Effector memory CD4-positive, alpha-beta T cell (primary cell): ENCODE measurements around the gene KSR2.
"Not testable (repeated sequence)": the region's sequence is repeated elsewhere in the genome, so short reads cannot be mapped to it uniquely, and the experiment has no call there.

Source experiments
- DNase-seq, 3 donors: peaks; one replicate each; pipeline ENCODE4 v3.0.0-alpha.2; 2020
- H3K27ac ChIP-seq: 2 replicates; pipeline ENCODE4 v1.7.0; 2013; ENCODE audit warnings: mild to moderate bottlenecking, low read length, moderate library complexity; ENCODE audit not compliant: insufficient read depth, poor library complexity, severe bottlenecking
- H3K27me3 ChIP-seq: replicated peaks from 2 replicates; pipeline ENCODE4 v1.7.0; 2013; ENCODE audit warnings: mild to moderate bottlenecking, low read length; ENCODE audit not compliant: insufficient read depth, control insufficient read depth, poor library complexity, severe bottlenecking
- H3K36me3 ChIP-seq: 2 replicates; pipeline ENCODE4 v1.7.0; 2013; ENCODE audit warnings: mild to moderate bottlenecking, low read length, moderate library complexity; ENCODE audit not compliant: control insufficient read depth, insufficient read depth
- H3K4me1 ChIP-seq: 2 replicates; pipeline ENCODE4 v1.7.0; 2013; ENCODE audit warnings: low read length, mild to moderate bottlenecking; ENCODE audit not compliant: control insufficient read depth, insufficient read depth, poor library complexity, severe bottlenecking
- H3K4me3 ChIP-seq: 2 replicates; pipeline ENCODE4 v1.7.0; 2013; ENCODE audit warnings: low read length, low read depth, mild to moderate bottlenecking; ENCODE audit not compliant: insufficient read depth, poor library complexity, severe bottlenecking
- H3K9me3 ChIP-seq: 2 replicates; pipeline ENCODE4 v1.7.0; 2013; ENCODE audit warnings: mild to moderate bottlenecking, low read length, moderate library complexity; ENCODE audit not compliant: control insufficient read depth

KSR2 gene

GRCh38 chr12:117746358-117746757 is 222.4 kb downstream of the KSR2 start:
- H3K27me3 ChIP-seq, H3K36me3 ChIP-seq, H3K4me3 ChIP-seq, H3K9me3 ChIP-seq, H3K27ac ChIP-seq, H3K4me1 ChIP-seq, DNase-seq: not testable (repeated sequence)

GRCh38 chr12:117744418-117744817 is 224.4 kb downstream of the KSR2 start:
- Histone ChIP-seq H3K9me3 (no peaks in the 10 kb centered on the region), H3K36me3 (no peaks in the 10 kb centered on the region), H3K27ac (no peak overlapping the region), H3K4me3 (no peak overlapping the region), H3K4me1 (no peaks in the 10 kb centered on the region), H3K27me3 (no peaks in the 10 kb centered on the region)
- DNase-seq: no peak

GRCh38 chr12:117743761-117744160 is 225.0 kb downstream of the KSR2 start:
- H3K27me3 ChIP-seq: no peaks in the 10 kb centered on the region
- H3K4me3 ChIP-seq: no peak overlapping the region
- H3K4me1 ChIP-seq: no peaks in the 10 kb centered on the region
- no peaks in the 10 kb centered on the region for H3K36me3 ChIP-seq
- H3K27ac ChIP-seq: no peak overlapping the region
- DNase-seq: no peak
- no peaks in the 10 kb centered on the region for H3K9me3 ChIP-seq

GRCh38 chr12:117742721-117743120 is 226.1 kb downstream of the KSR2 start:
- no peaks in the 10 kb centered on the region for H3K9me3 ChIP-seq
- no peaks in the 10 kb centered on the region for H3K27me3 ChIP-seq
- no peak overlapping the region for H3K4me3 ChIP-seq
- no peak overlapping the region for H3K27ac ChIP-seq
- H3K4me1 ChIP-seq: no peaks in the 10 kb centered on the region
- H3K36me3 ChIP-seq: no peaks in the 10 kb centered on the region
- DNase-seq: no peak

GRCh38 chr12:117738233-117738632 is 230.6 kb downstream of the KSR2 start:
- Histone ChIP-seq H3K4me3 (no peak overlapping the region), H3K36me3 (no peaks in the 10 kb centered on the region), H3K9me3 (no peaks in the 10 kb centered on the region), H3K4me1 (no peaks in the 10 kb centered on the region), H3K27me3 (no peaks in the 10 kb centered on the region), H3K27ac (no peak overlapping the region)
- DNase-seq: no peak

- Histone ChIP-seq H3K4me3 (no peak overlapping the region), H3K9me3 (no peaks in the 10 kb centered on the region), H3K36me3 (no peaks in the 10 kb centered on the region), H3K4me1 (no peaks in the 10 kb centered on the region), H3K27ac (no peak overlapping the region), H3K27me3 (no peaks in the 10 kb centered on the region)
- no peak for DNase-seq
Measured at GRCh38 chr12:117733549-117733805, 235.3 kb downstream of the KSR2 start.

- Histone ChIP-seq H3K27ac (no peak overlapping the region), H3K27me3 (no peaks in the 10 kb centered on the region), H3K36me3 (no peaks in the 10 kb centered on the region), H3K4me1 (no peaks in the 10 kb centered on the region), H3K4me3 (no peak overlapping the region), H3K9me3 (no peaks in the 10 kb centered on the region)
- no peak for DNase-seq
Measured at GRCh38 chr12:117732761-117733548, 235.8 kb downstream of the KSR2 start.

GRCh38 chr12:117731131-117731530 is 237.7 kb downstream of the KSR2 start:
- not testable (repeated sequence) for H3K4me3 ChIP-seq, H3K27ac ChIP-seq, H3K27me3 ChIP-seq, H3K36me3 ChIP-seq, H3K9me3 ChIP-seq, H3K4me1 ChIP-seq, DNase-seq

GRCh38 chr12:117727301-117727700 is 241.5 kb downstream of the KSR2 start:
- H3K9me3 ChIP-seq: no peaks in the 10 kb centered on the region
- no peak for DNase-seq

GRCh38 chr12:117724543-117724942 is 244.2 kb downstream of the KSR2 start:
- no peaks in the 10 kb centered on the region for H3K9me3 ChIP-seq
- H3K27ac ChIP-seq: no peak overlapping the region
- no peak for DNase-seq
- no peak overlapping the region for H3K4me3 ChIP-seq
- no peaks in the 10 kb centered on the region for H3K27me3 ChIP-seq
- no peaks in the 10 kb centered on the region for H3K4me1 ChIP-seq
- no peaks in the 10 kb centered on the region for H3K36me3 ChIP-seq

More at GRCh38 chr12:117727301-117727700, 241.5 kb downstream of the KSR2 start:
- Histone ChIP-seq H3K4me3 (no peak overlapping the region), H3K27me3 (no peaks in the 10 kb centered on the region), H3K27ac (no peak overlapping the region), H3K4me1 (no peaks in the 10 kb centered on the region), H3K36me3 (no peaks in the 10 kb centered on the region)
